ENCODE data around the gene ARNT2.

Gene ARNT2

DNA sequence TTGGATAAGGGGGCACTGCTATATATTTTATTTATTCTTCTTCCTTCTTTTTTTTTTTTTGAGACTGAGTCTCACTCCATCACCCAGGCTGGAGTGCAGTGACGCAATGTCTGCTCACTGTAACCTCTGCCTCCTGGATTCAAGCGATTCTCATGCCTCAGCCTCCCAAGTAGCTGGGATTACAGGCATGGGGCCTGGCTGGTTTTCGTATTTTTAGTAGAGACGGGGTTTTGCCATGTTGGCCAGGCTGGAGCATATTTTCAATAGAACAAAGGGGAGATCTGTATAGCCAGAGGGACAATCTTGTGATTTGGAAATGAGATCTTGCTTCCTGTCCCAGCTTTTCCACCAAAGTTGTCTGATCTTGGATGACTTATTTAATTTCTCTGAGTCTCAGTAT lies 157.9 kb downstream of the ARNT2 start:
- Histone ChIP-seq H3K27ac (ENCODE audit: low read length, poor library complexity, severe bottlenecking) (no peak overlapping the region), H3K4me3 (ENCODE audit: insufficient read depth in 1 of 2, low read depth in 1 of 2, low read length in 2 of 2) (no peak overlapping the region), H3K23ac (ENCODE audit: low read length in 2 of 2) (no peak overlapping the region)

DNA sequence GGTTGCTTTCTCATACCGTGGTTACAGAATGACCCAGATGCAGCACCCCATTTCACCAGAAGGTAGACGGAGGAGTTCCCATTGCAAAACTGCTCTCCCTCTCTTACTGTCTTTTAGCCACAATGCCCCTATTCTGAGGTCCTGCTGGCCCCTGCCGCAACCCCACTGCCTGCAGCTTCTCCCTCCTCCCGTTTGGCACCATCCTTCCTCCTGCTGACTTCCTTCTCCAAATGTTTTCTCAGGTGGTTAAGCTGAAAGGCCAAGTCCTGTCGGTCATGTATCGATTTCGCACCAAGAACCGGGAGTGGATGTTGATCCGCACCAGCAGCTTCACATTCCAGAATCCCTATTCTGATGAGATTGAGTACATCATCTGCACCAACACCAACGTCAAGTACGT lies 158.7 kb downstream of the ARNT2 start:
- no peak overlapping the region for H3K27ac ChIP-seq (ENCODE audit: low read length, poor library complexity, severe bottlenecking)
- H3K4me1 ChIP-seq (ENCODE audit: control insufficient read depth, insufficient read depth, low read depth, low read length), result peaks cover 10% of the 10 kb centered on the region
- no peak overlapping the region for H2BK15ac ChIP-seq (ENCODE audit: low read depth, poor library complexity, severe bottlenecking)
- H3K27me3 ChIP-seq (ENCODE audit: control insufficient read depth in 1 of 2, insufficient read depth in 1 of 2, low read length in 2 of 2), result no peaks in the 10 kb centered on the region
- no peak overlapping the region for H3K4ac ChIP-seq (ENCODE audit: low read depth in 1 of 2, low read length in 2 of 2)
- H2BK5ac ChIP-seq (ENCODE audit: low read depth, low read length, poor library complexity, severe bottlenecking), result no peak overlapping the region
- no peak overlapping the region for H4K8ac ChIP-seq (ENCODE audit: low read length)
- H2BK120ac ChIP-seq (ENCODE audit: low read depth, low read length), result no peak overlapping the region
- H3K4me3 ChIP-seq (ENCODE audit: insufficient read depth in 1 of 2, low read depth in 1 of 2, low read length in 2 of 2), result no peak overlapping the region
- no peak overlapping the region for H3K23ac ChIP-seq (ENCODE audit: low read length in 2 of 2)
- H4K91ac ChIP-seq (ENCODE audit: low read length), result no peak overlapping the region
- H2BK12ac ChIP-seq (ENCODE audit: low read length in 2 of 2), result no peak overlapping the region
- WGBS, result 90% methylated on average over 11 of the region's 11 CpGs
- H3K4me2 ChIP-seq (ENCODE audit: low read length, poor library complexity, severe bottlenecking), result no peak overlapping the region
- peak overlapping the region; percentile 58 for H3K9ac ChIP-seq (ENCODE audit: low read length)
- H2AFZ ChIP-seq (ENCODE audit: low read depth, low read length), result no peak overlapping the region
- DNase-seq, result no peak
- no peaks in the 10 kb centered on the region for H3K79me1 ChIP-seq (replicated peaks; ENCODE audit: low read length, poor library complexity, severe bottlenecking)
- no peak overlapping the region for H2AK5ac ChIP-seq (ENCODE audit: low read length, severe bottlenecking)
- H3K14ac ChIP-seq (ENCODE audit: low read length in 2 of 2), result no peak overlapping the region
- peaks cover 36 to 37% of the 10 kb centered on the region in 2 experiments for H3K36me3 ChIP-seq (ENCODE audit: control insufficient read depth in 1 of 2, insufficient read depth in 2 of 2, low read depth in 1 of 2, low read length in 2 of 2)
- H3K18ac ChIP-seq (ENCODE audit: low read depth in 1 of 2, low read length in 2 of 2), result no peak overlapping the region
- H3K9me3 ChIP-seq (ENCODE audit: control insufficient read depth, low read length), result peaks cover 1% of the 10 kb centered on the region

More for the DNA sequence above, 157.9 kb downstream of the ARNT2 start:
- 97% methylated on average over 4 of the region's 4 CpGs for WGBS
- no peak overlapping the region for H2BK5ac ChIP-seq (ENCODE audit: low read depth, low read length, poor library complexity, severe bottlenecking)
- no peak overlapping the region for H4K91ac ChIP-seq (ENCODE audit: low read length)
- no peak overlapping the region for H3K4ac ChIP-seq (ENCODE audit: low read depth in 1 of 2, low read length in 2 of 2)
- no peaks in the 10 kb centered on the region for H3K27me3 ChIP-seq (ENCODE audit: control insufficient read depth in 1 of 2, insufficient read depth in 1 of 2, low read length in 2 of 2)
- no peak overlapping the region for H2BK15ac ChIP-seq (ENCODE audit: low read depth, poor library complexity, severe bottlenecking)
- H2BK120ac ChIP-seq (ENCODE audit: low read depth, low read length), result no peak overlapping the region
- H3K14ac ChIP-seq (ENCODE audit: low read length in 2 of 2), result no peak overlapping the region
- H3K18ac ChIP-seq (ENCODE audit: low read depth in 1 of 2, low read length in 2 of 2), result no peak overlapping the region
- H3K9me3 ChIP-seq (ENCODE audit: control insufficient read depth, low read length), result peaks cover 3% of the 10 kb centered on the region
- H3K4me2 ChIP-seq (ENCODE audit: low read length, poor library complexity, severe bottlenecking), result no peak overlapping the region
- H2AFZ ChIP-seq (ENCODE audit: low read depth, low read length), result no peak overlapping the region
- peak overlapping the region; percentile 58 for H3K9ac ChIP-seq (ENCODE audit: low read length)
- no peak overlapping the region for H4K8ac ChIP-seq (ENCODE audit: low read length)
- peaks cover 10% of the 10 kb centered on the region for H3K4me1 ChIP-seq (ENCODE audit: control insufficient read depth, insufficient read depth, low read depth, low read length)
- no peak overlapping the region for H2AK5ac ChIP-seq (ENCODE audit: low read length, severe bottlenecking)
- no peaks in the 10 kb centered on the region for H3K79me1 ChIP-seq (replicated peaks; ENCODE audit: low read length, poor library complexity, severe bottlenecking)
- H3K36me3 ChIP-seq (ENCODE audit: control insufficient read depth in 1 of 2, insufficient read depth in 2 of 2, low read depth in 1 of 2, low read length in 2 of 2), result peaks cover 40 to 43% of the 10 kb centered on the region in 2 experiments
- H2BK12ac ChIP-seq (ENCODE audit: low read length in 2 of 2), result no peak overlapping the region
- no peak for DNase-seq

DNA sequence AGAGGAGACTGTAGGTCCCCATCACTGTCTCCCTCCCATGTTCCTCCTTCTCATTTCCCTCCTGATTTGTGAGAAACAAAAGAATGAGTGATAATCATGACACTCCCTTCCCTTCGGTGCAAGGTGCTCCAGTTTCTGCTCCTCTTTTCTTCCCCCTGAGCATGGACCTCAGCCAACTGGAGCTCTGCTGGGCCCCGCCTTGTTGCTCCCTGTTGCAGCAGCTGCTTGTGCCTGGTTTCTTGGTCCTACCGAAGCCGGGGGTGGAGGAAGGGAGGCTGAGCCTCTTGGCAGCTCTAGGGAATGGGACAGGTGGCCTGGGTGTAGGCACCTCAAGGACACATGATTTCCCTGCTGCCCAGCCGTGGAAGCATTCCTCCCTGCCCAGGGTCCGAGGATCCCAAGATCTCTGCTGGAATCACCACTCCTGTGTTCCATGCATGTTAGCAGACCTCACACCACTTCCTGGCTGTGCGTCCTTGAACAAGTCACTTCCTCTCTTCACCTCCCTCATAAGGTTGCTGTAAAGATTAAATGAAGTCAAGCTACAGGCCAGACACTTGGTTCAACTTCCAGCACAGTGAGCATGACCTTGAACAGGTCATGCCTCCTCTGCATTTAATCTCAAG lies 159.3 kb downstream of the ARNT2 start:
- H3K27ac ChIP-seq (ENCODE audit: low read length, poor library complexity, severe bottlenecking), result no peak overlapping the region
- no peaks in the 10 kb centered on the region for H3K79me1 ChIP-seq (replicated peaks; ENCODE audit: low read length, poor library complexity, severe bottlenecking)
- no peak overlapping the region for H2BK12ac ChIP-seq (ENCODE audit: low read length in 2 of 2)
- H2BK120ac ChIP-seq (ENCODE audit: low read depth, low read length), result no peak overlapping the region
- no peak overlapping the region for H4K91ac ChIP-seq (ENCODE audit: low read length)
- no peak overlapping the region for H3K4me2 ChIP-seq (ENCODE audit: low read length, poor library complexity, severe bottlenecking)
- no peaks in the 10 kb centered on the region for H3K27me3 ChIP-seq (ENCODE audit: control insufficient read depth in 1 of 2, insufficient read depth in 1 of 2, low read length in 2 of 2)
- no peak overlapping the region for H3K14ac ChIP-seq (ENCODE audit: low read length in 2 of 2)
- H3K4me1 ChIP-seq (ENCODE audit: control insufficient read depth, insufficient read depth, low read depth, low read length), result peaks cover 13% of the 10 kb centered on the region
- no peak overlapping the region for H2AFZ ChIP-seq (ENCODE audit: low read depth, low read length)
- H2BK15ac ChIP-seq (ENCODE audit: low read depth, poor library complexity, severe bottlenecking), result no peak overlapping the region
- H3K23ac ChIP-seq (ENCODE audit: low read length in 2 of 2), result no peak overlapping the region
- no peak for DNase-seq
- WGBS, result 93% methylated on average over 7 of the region's 7 CpGs
- H2BK5ac ChIP-seq (ENCODE audit: low read depth, low read length, poor library complexity, severe bottlenecking), result no peak overlapping the region
- H3K18ac ChIP-seq (ENCODE audit: low read depth in 1 of 2, low read length in 2 of 2), result no peak overlapping the region
- H3K36me3 ChIP-seq (ENCODE audit: control insufficient read depth in 1 of 2, insufficient read depth in 2 of 2, low read depth in 1 of 2, low read length in 2 of 2), result peaks cover 34 to 37% of the 10 kb centered on the region in 2 experiments
- no peaks in the 10 kb centered on the region for H3K9me3 ChIP-seq (ENCODE audit: control insufficient read depth, low read length)
- no peak overlapping the region for H3K4ac ChIP-seq (ENCODE audit: low read depth in 1 of 2, low read length in 2 of 2)
- H3K9ac ChIP-seq (ENCODE audit: low read length), result no peak overlapping the region
- no peak overlapping the region for H4K8ac ChIP-seq (ENCODE audit: low read length)
- H2AK5ac ChIP-seq (ENCODE audit: low read length, severe bottlenecking), result no peak overlapping the region
- no peak overlapping the region for H3K4me3 ChIP-seq (ENCODE audit: insufficient read depth in 1 of 2, low read depth in 1 of 2, low read length in 2 of 2)

DNA sequence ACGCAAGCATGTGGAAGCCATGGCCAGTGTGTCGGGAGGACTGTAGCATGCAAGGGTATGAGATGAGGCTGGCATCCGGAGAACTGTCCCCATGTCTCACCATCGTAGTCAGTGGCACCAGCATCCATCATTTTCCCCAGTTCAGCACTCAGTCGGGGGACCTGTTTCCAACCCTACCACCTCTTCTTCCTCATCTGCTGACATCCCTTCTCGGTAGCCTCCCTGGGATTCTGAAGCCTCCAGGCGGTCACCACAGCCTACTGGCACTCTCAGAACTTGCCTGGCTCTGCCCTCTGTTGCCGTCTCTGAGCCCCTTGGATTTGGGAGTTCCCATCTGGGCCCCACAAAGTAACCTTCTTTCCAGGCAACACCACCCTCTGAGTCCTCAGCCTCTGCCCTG lies 159.9 kb downstream of the ARNT2 start:
- Histone ChIP-seq H3K9me3 (ENCODE audit: control insufficient read depth, low read length) (no peaks in the 10 kb centered on the region), H3K9ac (ENCODE audit: low read length) (no peak overlapping the region), H3K27ac (ENCODE audit: low read length, poor library complexity, severe bottlenecking) (no peak overlapping the region), H3K79me1 (replicated peaks; ENCODE audit: low read length, poor library complexity, severe bottlenecking) (no peaks in the 10 kb centered on the region), H2AFZ (ENCODE audit: low read depth, low read length) (no peak overlapping the region), H2BK120ac (ENCODE audit: low read depth, low read length) (no peak overlapping the region), H2BK5ac (ENCODE audit: low read depth, low read length, poor library complexity, severe bottlenecking) (no peak overlapping the region), H3K4me3 (ENCODE audit: insufficient read depth in 1 of 2, low read depth in 1 of 2, low read length in 2 of 2) (no peak overlapping the region), H3K4me1 (ENCODE audit: control insufficient read depth, insufficient read depth, low read depth, low read length) (peaks cover 17% of the 10 kb centered on the region), H2AK5ac (ENCODE audit: low read length, severe bottlenecking) (no peak overlapping the region), H3K14ac (ENCODE audit: low read length in 2 of 2) (no peak overlapping the region), H3K4ac (ENCODE audit: low read depth in 1 of 2, low read length in 2 of 2) (no peak overlapping the region), H3K36me3 (ENCODE audit: control insufficient read depth in 1 of 2, insufficient read depth in 2 of 2, low read depth in 1 of 2, low read length in 2 of 2) (peaks cover 34 to 40% of the 10 kb centered on the region in 2 experiments), H3K23ac (ENCODE audit: low read length in 2 of 2) (no peak overlapping the region), H4K91ac (ENCODE audit: low read length) (no peak overlapping the region), H3K4me2 (ENCODE audit: low read length, poor library complexity, severe bottlenecking) (no peak overlapping the region), H2BK12ac (ENCODE audit: low read length in 2 of 2) (no peak overlapping the region), H4K8ac (ENCODE audit: low read length) (no peak overlapping the region), H3K27me3 (ENCODE audit: control insufficient read depth in 1 of 2, insufficient read depth in 1 of 2, low read length in 2 of 2) (no peaks in the 10 kb centered on the region), H2BK15ac (ENCODE audit: low read depth, poor library complexity, severe bottlenecking) (no peak overlapping the region), H3K18ac (ENCODE audit: low read depth in 1 of 2, low read length in 2 of 2) (no peak overlapping the region)
- DNase-seq, result no peak
- 97% methylated on average over 8 of the region's 8 CpGs for WGBS

All from mesenchymal stem cell (in vitro differentiated cells and primary cell).